GM21723 (cell line): Measurements from ENCODE around the gene LRCH3.
"Not testable (repeated sequence)": the region's sequence is repeated elsewhere in the genome, so short reads cannot be mapped to it uniquely, and the experiment has no call there.

Source experiments
- ATAC-seq: cut with Tn5 transposase; IDR thresholded peaks from one replicate; pipeline ENCODE4 v1.9.1; 2021; ENCODE audit warnings: mild to moderate bottlenecking, moderate library complexity; ENCODE audit not compliant: unreplicated experiment

LRCH3 gene

DNA sequence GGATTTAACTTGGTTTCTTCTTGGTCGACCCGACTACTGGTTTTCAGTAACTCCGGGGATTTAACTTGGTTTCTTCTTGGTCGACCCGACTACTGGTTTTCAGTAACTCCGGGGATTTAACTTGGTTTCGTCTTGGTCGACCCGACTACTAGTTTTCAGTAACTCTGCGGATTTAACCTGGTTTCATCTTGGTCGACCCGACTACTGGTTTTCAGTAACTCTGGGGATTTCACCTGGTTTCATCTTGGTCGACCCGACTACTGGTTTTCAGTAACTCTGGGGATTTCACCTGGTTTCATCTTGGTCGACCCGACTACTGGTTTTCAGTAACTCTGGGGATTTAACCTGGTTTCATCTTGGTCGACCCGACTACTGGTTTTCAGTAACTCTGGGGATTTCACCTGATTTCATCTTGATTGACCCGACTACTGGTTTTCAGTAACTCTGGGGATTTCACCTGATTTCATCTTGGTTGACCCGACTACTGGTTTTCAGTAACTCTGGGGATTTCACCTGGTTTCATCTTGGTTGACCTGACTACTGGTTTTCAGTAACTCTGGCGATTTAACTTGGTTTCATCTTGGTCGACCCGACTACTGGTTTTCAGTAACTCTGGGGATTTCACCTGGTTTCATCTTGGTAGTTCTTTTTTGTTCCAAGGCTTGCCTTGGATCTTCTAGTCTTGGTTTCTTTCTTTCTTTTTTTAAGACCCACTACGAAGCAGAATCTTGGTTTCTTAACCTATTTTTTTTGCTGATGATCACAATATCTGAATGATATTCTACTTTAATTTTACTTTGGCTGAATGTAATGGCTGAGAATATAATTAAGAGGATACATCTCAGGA, 130.6 kb downstream of the LRCH3 start:
- not testable (repeated sequence) for ATAC-seq

DNA sequence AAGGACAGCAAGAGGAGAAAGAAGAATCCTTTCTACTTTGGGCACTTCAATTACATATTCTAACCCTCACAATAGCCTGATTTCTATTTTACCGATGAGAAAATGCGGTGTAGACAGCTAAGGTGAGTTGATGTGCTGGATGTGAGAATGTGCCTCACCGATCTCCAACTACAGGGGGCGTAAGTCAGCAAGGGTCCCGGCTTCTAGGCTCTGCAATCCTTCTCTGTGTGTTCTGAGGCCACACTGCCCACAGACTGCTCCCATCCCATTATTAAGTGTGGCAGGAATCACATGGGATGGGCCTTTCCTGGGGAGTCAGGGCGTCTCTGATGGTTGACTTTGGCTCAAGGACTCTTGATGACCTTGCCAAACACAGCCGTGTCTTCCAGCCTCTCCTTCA, 135.4 kb downstream of the LRCH3 start:
- ATAC-seq, result no peak

DNA sequence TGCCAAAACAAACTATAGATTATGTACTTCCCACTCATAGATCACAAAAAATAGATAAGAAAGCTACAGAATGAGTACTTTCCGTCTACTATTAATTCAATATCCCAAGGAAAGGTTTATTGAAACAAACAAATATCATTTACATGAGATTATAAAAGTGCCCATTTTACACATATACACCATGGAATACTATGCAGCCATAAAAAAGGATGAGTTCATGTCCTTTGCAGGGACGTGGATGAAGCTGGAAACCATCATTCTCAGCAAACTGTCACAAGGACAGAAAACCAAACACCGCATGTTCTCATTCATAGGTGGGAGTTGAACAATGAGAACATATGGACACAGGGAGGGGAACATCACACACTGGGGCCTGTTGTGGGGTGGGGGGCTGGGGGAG, 136.5 kb downstream of the LRCH3 start:
- not testable (repeated sequence) for ATAC-seq

DNA sequence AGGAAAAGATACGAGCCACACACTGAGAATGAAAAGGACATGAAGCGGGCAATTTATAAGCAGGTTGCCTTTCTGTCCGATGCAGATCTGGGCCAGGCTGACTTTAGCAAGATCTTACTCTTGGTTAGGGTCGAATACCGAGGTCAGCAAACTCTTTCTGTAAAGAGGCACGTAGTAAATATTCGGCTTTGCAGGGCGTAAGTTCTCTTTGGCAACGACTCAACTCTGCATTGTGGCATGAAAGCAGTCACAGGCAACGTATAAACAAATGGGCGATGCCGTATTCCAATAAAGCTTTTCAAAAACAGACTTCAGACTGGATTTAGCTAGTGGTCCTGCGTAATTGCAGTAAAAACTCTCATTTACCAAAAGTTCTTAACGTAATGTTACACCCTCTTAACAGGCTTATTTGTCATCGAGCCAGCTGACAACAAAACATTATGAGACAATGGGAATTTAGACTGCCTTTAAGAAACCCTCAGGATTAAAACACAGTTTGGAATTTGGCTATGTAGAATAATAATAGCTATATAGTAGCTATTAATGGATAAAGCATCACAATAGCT, 145.8 kb downstream of the LRCH3 start:
- ATAC-seq, result no peak
